GM21515 (cell line): ENCODE data around the gene ZNRF4.

ENCODE experiments used
- ATAC-seq: cut with Tn5 transposase; IDR thresholded peaks from one replicate; pipeline ENCODE4 v1.9.1; 2021; ENCODE audit not compliant: unreplicated experiment

ZNRF4 gene

DNA sequence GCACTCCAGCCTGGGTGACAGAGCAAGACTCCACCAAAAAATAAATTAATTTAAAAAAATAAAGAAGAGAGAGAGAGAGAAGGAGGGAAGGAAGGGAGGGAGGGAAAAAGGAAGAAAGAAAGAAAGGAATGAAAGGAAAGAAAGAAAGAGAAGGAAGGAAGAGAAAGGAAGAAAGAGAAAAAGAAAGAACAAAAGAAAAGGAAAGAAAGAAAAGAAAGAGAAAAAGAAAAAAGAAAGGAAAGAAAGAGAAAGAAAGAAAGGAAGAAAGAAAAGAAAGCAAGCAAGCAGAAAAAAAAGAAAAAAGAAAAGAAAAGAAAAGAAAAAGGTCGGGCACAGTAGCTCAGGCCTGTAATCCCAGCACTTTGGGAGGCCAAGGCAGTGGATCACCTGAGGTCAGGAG is 14.9 kb upstream of the ZNRF4 start:
- no peak for ATAC-seq

DNA sequence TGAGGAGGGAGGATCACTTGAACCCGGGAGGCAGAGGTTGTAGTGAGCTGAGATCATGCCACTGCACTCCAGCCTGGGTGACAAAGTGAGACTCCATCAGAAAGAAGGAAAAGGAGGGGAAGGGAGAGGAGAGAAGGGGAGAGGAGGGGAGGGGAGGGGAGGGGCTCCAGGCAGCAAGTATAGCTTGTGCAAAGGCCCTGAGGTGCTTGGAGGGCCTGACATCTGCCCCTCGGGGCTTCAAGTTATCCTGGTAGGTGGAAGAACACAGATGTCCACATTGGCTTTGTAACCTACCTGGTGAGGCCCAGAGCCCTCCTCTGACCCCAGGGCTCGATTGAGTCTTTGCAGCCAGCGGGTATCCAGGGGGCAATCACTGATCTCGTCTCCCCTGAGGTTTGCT is 11.5 kb upstream of the ZNRF4 start:
- ATAC-seq: no peak

DNA sequence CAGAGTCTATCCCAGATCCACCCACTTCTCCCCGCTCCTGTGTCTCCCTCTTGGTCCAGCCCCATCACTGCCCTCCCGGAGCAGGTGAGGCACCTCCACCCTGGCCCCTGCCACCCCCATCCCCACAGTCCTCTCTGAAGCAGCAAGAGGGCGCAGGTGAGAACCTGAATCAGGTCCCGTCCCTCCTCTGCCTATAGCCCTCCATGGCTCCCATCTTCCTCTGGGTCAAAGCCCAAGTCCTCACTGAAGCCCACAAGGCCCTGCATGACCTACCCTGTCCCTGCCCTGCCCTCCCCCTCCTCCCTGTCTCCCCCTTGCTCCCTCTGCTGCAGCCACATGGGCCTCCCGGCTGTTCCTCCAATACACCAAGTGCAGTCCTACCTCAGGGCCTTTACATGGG is 10.8 kb upstream of the ZNRF4 start:
- no peak for ATAC-seq

DNA sequence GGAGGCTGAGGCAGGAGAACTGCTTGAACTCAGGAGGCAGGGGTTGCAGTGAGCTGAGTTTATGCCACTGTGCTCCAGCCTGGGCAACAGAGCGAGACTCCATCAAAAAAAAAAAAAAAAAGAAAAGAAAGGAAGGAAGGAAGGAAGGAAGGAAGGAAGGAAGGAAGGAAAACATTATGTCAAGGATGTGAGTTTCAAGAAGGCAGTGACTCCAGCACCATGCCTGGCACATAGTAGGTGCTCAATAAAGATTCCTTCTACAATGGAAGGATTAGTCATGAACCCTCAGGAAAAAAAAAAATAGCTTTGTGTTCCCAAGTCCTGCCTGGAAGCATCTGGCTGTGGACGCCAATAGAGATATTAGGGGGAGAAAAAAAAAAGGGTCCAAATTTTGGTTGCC is 10.1 kb upstream of the ZNRF4 start:
- ATAC-seq: no peak

DNA sequence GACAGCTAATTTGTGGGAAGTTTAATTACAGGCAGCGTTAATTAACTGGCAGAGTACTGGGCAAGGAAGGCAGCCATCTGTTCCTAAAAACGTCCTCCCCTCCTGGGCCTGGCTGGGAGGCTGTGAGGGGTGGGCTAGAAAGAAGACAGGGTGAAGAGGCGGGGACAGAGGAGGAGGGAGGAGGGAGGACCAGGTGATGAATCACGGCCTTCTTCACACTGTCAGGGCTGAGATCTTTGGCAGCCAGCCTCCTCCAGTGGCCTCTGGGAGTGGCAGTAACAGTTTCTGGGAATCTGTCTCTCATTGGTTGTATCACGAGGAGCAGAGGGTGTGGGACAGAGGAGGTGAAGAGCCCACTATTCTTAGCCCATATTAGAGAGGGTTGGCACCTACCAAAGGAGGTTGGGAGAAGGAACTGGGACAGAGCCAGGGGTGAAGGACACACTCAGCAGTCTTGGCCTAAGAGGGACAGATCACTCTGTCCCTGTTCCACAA is 9.6 kb upstream of the ZNRF4 start:
- no peak for ATAC-seq

DNA sequence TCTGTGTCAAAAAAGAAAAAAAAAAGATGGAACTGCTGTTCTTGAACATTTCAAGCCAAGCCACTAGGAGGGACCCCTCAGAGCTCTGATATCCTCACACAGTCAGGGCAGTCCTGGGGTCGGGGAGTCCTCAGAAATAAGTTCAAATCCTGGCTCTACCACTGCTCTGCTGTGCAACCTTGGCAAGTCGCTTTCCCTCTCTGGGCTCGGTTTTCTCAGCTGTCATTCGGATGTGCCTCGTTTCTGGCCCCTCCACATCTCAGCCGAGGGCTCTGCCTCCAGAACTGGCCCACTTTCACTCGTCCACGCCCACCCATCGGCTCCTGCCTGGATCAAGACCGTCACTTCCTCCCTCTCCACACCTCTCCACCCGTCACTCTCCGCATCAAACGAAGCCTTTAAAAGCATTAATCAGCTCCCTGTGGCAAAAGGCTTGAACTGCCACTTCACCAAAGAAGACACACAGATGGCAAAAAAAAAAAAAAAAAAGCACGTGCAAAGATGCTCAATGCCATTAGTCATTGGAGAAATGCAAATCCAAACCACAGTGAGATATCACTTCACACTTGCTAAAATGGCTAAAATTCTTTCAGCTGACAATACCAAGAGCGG is 7.4 kb upstream of the ZNRF4 start:
- no peak for ATAC-seq

DNA sequence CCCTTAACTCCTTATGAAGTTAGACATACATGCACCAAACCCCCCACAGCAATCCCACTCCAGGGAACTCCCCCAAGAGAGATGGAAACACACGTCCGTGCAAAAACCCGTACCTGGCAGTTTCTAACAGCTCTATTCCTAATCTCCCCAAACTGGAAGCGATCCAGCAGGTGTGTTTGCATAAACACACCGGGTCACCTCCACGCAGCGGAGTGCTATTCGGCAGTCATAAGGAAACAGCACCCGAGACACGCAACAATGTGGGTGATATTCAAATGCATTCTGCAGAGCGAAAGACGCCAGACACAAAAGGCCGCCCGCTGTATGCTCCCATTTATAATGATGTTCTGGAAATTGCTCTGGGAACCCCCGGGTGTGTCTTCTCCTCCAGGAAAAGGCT is 6.8 kb upstream of the ZNRF4 start:
- ATAC-seq: no peak

DNA sequence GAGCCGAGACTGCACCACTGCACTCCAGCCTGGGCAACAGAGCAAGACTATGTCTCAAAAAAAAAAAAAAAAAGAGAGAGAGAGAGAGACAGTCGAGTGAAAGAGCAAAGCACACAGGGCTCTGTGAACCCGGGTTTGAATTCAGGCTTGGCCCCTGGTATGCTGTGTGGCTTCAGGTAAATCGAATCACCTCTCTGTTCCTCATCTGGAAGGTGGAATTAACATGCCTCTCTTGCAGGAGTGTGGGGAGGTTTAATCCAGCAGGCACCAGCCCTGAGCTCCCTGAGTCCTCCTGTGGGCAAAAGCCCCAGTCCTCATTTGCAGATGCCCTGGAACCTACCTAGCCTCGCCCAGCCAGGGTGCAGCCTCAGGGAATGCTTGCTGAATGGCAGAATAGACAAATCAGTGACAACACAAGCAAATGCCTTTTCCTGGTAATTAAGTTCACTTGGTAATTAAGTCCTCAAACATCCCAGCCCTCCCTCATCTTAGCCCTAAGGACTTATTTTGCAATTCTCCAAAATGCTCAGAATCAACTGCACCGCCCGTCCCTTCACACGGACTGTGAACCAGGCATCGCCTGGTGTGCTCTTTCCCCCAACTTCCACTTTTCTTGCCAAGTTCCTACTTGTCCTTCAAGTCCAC is 4.6 kb upstream of the ZNRF4 start:
- no peak for ATAC-seq

DNA sequence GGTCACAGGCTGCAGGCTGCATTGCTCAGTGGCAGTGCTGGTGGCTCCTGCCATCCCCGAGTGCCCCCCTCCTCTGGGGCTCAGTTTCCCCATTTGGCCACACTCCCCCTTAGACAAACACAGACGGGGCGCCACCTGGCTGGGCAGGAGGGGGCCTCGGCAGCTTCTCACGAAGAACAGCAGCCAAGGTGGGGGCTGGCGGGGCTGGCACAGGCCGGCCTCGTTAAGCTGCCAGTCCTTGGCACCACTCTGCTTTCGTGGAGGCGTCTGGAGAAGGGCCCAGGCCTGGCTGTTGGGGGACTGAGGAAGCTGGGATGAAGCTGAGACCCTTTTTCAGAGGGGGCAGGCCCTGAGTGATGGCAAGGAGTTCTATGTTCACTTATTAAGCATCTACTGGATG is 3.7 kb upstream of the ZNRF4 start:
- no peak for ATAC-seq

DNA sequence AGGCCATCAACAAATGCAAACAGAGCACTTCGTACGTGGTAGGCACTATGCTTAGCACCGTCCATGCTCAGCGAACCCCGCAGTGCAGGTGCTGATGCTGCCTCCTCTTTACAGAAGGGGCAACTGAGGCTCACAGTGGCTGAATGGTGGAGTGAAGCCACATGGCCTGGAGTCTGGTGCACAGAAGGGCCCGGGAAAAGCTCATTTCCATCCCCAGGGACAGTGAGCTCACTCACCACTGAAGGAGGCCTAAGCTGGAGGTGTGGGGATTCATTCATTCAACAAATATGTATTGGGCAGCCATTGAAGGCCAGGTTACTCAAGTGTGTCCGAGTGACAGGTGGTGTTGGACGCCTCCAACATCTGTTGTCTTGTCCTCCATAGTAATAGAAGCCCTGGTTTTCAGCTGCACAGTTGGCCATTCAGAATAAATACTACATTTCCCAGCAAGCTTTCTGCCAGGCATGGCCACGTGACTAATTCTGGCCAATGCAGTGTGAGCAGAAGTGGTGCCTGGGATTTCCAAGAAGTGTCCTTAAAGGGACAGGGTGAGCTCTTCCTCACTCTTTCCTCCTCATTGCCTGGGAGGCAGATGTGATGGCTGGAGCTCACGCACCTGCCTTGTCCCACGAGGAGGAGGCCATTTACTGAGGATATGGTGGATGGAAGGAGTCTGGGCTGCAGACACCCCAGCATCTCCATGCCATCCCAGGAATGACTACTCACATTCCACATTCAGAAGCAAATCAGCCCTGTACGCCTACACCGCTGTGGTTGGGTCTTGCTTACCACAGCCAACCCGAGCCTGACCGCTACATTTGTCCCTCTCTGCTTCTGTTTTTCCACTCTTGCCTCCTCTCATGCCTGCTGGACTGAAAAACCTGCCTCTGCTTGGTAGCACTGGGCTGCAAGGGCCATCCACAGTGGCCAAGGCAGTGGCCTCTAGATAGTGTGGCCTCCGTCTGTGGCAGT is 2.3 kb upstream of the ZNRF4 start:
- ATAC-seq: no peak

DNA sequence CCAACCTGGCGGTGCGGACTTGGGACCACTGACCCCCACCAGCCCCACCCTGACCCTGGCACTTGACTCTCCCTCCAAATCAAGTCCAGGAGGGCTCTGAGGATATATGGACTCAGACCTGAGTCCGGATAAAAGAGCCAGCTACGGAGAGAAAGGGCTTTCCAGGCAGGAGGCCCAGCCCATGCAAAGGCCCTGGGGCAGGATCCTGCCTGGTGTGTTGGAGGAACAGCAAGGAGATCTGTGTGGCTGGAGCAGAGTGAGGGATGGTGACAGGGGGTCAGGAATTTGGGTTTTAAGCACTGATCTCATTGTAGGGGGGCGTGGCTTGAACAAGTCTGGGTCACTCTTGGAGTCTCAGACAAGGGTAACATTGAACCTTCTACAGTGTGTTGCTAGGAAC is 474 bp upstream of the ZNRF4 start:
- ATAC-seq: no peak

DNA sequence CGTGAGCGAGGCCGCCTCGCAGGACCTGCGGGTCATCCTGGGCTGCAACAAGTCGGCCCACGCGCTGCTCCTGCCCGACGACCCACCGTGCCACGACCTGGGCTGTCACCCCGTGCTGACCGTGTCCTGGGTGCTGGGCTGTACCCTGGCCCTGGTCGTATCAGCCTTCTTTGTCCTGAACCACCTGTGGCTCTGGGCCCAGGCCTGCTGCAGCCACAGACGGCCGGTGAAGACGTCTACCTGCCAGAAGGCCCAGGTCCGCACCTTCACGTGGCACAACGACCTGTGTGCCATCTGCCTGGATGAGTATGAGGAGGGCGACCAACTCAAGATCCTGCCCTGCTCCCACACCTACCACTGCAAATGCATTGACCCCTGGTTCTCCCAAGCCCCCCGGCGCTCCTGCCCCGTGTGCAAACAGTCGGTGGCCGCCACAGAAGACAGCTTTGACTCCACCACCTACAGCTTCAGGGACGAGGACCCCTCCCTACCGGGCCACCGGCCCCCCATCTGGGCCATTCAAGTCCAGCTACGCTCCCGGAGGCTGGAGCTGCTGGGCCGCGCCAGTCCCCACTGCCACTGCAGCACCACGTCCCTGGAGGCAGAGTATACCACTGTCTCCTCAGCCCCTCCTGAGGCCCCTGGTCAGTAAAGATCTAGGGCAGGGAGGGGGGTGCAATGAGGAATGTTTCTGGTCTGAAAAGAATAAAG is 1.1 kb downstream of the ZNRF4 start:
- no peak for ATAC-seq

DNA sequence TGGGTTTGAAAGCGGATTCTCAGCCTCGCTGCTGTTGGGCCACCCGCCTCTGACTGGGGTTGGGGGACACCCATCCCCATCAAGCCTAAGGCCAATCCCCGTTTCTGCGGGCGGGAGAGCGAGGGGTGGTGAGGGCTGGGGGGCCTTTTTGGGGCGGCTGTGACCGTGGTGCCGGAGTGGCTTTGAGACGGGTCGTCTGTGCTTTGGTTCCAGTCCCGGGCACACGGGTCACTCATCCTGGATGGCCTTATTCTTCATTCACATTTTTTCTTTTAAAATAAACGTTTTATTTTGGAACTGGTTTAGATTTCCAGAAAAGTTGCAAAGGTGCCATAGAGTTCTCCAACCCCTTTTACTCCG is 1.6 kb downstream of the ZNRF4 start:
- ATAC-seq: no peak

DNA sequence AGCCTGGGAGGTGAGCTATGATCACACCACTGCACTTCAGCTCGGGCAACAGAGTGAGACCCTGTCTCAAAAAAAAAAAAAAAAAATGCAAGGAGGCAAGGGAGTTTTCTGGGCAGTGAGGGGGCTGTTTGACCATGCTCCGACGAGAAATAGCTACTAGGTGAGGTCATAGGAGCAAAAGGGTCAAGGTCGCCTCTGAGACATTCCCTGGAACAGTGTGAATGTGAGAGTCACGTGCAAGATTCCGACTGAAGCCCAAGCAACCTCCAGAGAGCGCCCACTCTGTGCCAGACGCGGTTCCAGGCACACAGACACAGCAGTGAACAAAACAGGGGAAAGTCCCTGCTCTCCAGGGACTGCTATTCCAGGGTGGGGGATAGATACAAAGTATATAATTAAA is 2.5 kb downstream of the ZNRF4 start:
- ATAC-seq: no peak

DNA sequence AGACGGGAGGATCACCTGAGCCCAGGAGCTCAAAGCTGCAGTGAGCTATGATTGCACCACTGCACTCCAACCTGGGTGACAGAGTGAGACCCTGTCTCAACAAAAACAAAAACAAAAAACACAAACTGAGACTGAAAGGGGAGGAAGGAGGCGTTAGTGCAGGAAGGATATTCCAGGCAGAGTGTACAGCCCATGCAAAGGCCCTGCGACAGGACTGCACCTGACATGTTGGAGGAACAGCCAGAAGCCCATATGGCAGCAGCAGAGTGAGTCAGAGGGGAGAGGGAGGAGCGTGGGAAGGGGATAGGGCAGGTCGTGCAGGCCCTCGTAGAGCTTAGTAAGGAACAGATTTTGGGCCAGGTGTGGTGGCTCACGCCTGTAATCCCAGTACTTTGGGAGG is 3.2 kb downstream of the ZNRF4 start:
- ATAC-seq: no peak

DNA sequence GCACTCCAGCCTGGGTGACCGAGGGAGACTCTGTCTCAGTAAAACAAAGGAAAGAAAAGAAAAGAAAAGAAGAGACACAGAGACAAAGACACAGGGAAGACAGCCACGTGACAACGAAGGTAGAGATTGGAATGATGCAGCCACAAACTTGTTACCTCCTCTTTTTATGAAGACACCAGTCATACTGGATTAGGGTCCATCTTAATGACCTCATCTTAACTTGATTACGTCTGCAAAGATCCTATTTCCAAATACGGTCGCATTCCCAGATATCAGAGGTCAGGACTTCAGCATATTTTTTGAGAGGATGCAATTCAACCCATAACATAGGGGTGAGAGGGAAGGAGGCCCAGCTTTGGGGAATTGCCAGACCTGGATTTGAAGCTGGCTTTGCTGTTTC is 4.1 kb downstream of the ZNRF4 start:
- ATAC-seq: no peak

DNA sequence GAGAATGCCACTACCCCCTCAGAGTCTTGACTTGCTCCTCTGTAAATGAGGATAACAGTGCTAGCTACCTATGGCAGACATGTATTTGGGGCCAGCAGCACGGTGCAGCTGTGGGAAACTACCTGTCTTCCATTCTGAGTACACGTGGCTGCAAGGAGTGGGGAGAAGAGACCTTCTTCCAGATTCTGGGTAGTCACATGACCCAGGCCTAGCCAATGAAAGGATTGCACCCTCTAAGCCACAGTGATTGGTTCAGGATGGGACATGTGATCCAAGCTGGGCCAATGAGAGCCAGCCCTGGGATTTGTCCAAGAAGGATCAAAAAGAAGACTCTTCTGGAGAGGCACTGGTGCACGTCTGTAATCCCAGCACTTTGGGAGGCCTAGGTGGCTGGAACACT is 5.5 kb downstream of the ZNRF4 start:
- no peak for ATAC-seq

DNA sequence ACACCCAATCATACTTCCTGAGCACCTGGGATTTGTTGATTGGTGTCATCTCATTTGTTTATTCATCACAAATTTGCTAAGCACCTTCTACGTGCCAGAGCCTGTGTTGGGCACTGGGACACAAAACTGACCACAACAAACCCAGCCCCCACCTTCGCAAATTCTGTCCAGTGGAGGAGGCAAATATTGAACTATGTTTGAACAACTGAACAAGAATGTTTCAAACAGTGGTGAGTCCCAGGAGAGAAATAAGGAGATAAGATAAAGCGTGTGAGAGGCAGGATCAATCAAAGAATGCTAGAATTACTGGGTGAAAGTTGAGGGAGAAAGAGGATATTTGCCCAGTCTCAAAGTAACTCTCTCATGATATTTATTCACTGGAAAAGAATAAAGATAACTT is 8.7 kb downstream of the ZNRF4 start:
- ATAC-seq: no peak

DNA sequence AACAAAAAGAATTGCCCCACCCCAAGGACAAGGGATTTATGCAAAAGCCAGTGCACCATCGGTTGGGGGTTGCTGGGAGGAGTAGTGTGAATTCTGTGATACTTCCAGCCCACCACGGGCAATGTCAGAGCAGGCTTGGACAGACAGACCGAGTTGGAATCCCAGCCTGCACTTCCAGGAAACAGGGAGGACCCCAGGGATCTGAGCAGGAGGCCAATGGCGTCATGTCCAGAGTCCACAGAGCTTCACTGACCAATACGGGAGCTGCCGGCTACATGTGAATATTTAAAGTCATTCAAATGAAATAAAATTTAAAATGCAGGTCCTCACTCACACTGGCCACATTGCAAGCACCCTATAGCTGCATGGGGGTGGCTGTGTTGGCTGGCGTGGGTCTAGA is 10.9 kb downstream of the ZNRF4 start:
- ATAC-seq: no peak

DNA sequence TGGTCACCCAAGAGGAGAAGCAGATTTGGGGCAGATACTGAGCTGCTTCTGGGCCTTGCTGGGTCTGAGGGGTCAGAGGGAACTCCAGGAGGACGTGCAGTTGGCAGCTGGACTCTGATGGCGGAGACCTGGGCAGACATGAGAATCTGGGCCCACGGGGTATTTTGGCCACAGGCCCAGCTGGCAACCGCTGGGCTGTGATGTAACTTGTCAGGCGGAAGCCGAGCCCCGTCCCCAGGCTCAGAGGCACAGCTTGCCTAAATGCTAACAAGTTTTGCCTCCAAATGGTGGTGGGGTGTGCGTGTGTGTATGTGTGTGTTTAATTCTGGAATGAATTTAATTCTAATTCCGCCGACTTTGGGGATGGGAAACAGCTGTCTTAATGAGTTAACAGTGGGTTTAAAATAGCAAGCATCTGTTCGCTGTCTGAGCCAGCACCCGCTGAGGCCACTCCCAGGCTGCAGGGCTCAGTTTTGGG is 11.6 kb downstream of the ZNRF4 start:
- no peak for ATAC-seq

DNA sequence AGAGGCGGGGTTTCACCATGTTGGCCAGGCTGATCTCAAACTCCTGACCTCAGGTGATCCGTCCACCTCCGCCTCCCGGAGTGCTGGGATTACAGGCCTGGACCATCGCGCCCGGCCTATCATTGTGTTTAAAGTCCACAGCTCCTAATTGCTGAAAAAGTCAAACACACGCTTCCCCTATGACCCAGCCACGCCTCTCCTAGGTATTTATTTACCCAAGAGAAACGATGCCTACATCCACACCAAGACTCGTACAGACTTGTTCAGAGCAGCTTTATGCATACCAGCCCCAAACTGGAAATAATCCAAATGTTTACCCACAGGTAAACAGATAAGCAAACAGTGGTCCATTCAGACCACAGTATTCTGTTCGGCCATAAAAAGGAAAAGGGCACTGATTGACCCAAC is 15.1 kb downstream of the ZNRF4 start:
- no peak for ATAC-seq
